SK-N-SH treated with all-trans-retinoic acid at 6 μM for 48 hours (cell line): ENCODE data around the gene PLEKHA3.

Source experiments
- BACH2 ChIP-seq: fragments of 250-450 bp; sonication (Bioruptor Pico); IDR thresholded peaks from 2 replicates; pipeline ENCODE4 v1.9.0; 2021; ENCODE audit warnings: mild to moderate bottlenecking, borderline replicate concordance
- CREB5 ChIP-seq: fragments of 250-450 bp; sonication (Bioruptor Pico); IDR thresholded peaks from 2 replicates; pipeline ENCODE4 v1.5.1; 2020; ENCODE audit warnings: low read depth, mild to moderate bottlenecking, moderate library complexity
- CSDC2 ChIP-seq: fragments of 250-450 bp; sonication (Bioruptor Pico); IDR thresholded peaks from 2 replicates; pipeline ENCODE4 v1.5.0; 2020; ENCODE audit warnings: mild to moderate bottlenecking, moderate library complexity
- CSRNP3 ChIP-seq: fragments of 250-450 bp; sonication (Bioruptor Pico); IDR thresholded peaks from 2 replicates; pipeline ENCODE4 v1.5.1; 2021; ENCODE audit warnings: mild to moderate bottlenecking, moderate library complexity
- PATZ1 ChIP-seq: fragments of 250-450 bp; sonication (Bioruptor Pico); IDR thresholded peaks from 2 replicates; pipeline ENCODE4 v1.8.0; 2020; ENCODE audit warnings: mild to moderate bottlenecking, moderate library complexity, borderline replicate concordance
- RARB ChIP-seq: fragments of 250-450 bp; sonication (Bioruptor Pico); IDR thresholded peaks from 2 replicates; pipeline ENCODE4 v1.8.0; 2021; ENCODE audit warnings: mild to moderate bottlenecking, moderate library complexity
- SNAI2 ChIP-seq: fragments of 250-450 bp; sonication (Bioruptor Pico); IDR thresholded peaks from 2 replicates; pipeline ENCODE4 v1.5.0; 2020; ENCODE audit warnings: mild to moderate bottlenecking, moderate library complexity
- TCF4 ChIP-seq: fragments of 250-450 bp; sonication (Bioruptor Pico); IDR thresholded peaks from 2 replicates; pipeline ENCODE4 v1.8.0; 2021; ENCODE audit warnings: mild to moderate bottlenecking, moderate library complexity, borderline replicate concordance
- TOX ChIP-seq: fragments of 250-450 bp; sonication (Bioruptor Pico); IDR thresholded peaks from 2 replicates; pipeline ENCODE4 v1.8.0; 2021; ENCODE audit warnings: mild to moderate bottlenecking, moderate library complexity, borderline replicate concordance
- TSHZ2 ChIP-seq: fragments of 250-450 bp; sonication (Bioruptor Pico); IDR thresholded peaks from 2 replicates; pipeline ENCODE4 v1.5.0; 2020; ENCODE audit warnings: mild to moderate bottlenecking, moderate library complexity
- ZC3H10 ChIP-seq: fragments of 250-450 bp; sonication (Bioruptor Pico); IDR thresholded peaks from 2 replicates; pipeline ENCODE4 v1.5.1; 2021; ENCODE audit warnings: mild to moderate bottlenecking, moderate library complexity
- ZFP30 ChIP-seq: fragments of 450-650 bp; formaldehyde crosslinking; IDR thresholded peaks from 2 replicates; pipeline ENCODE4 v1.5.0; 2022; ENCODE audit warnings: mild to moderate bottlenecking, moderate library complexity
- ZNF8 ChIP-seq: fragments of 450-650 bp; formaldehyde crosslinking; IDR thresholded peaks from 2 replicates; pipeline ENCODE4 v1.5.0; 2020; ENCODE audit warnings: mild to moderate bottlenecking, moderate library complexity

- no peak for TF ChIP-seq TOX (CRISPR knock-in tag)
- TF ChIP-seq RARB (CRISPR knock-in tag) = no peak
- no peak for TF ChIP-seq CREB5 (CRISPR knock-in tag)
- TF ChIP-seq ZFP30 (CRISPR knock-in tag) = no peak
- no peak for TF ChIP-seq SNAI2 (CRISPR knock-in tag)
- no peak for TF ChIP-seq ZC3H10 (CRISPR knock-in tag)
- no peak for TF ChIP-seq PATZ1 (CRISPR knock-in tag)
- no peak for TF ChIP-seq BACH2 (CRISPR knock-in tag)
- no peak for TF ChIP-seq CSDC2
- no peak for TF ChIP-seq CSRNP3 (CRISPR knock-in tag)
- TF ChIP-seq ZNF8 (CRISPR knock-in tag) = no peak
- no peak for TF ChIP-seq TSHZ2 (CRISPR knock-in tag)
- TF ChIP-seq TCF4 (CRISPR knock-in tag) = no peak
Measured at GRCh38 chr2:178452870-178453269, 27.4 kb upstream of the PLEKHA3 start.
